ENCODE results near the gene XIST. TPM values are rescaled to one million over a fixed set of nuclear protein-coding genes. Genes with fewer than 3 reads are reported as not detected.
A peak's percentile ranks its signal among the peaks of the same experiment; 100 is the strongest.

The XIST gene
- total RNA-seq, 2 experiments from 2014 or later = not detected

DNA sequence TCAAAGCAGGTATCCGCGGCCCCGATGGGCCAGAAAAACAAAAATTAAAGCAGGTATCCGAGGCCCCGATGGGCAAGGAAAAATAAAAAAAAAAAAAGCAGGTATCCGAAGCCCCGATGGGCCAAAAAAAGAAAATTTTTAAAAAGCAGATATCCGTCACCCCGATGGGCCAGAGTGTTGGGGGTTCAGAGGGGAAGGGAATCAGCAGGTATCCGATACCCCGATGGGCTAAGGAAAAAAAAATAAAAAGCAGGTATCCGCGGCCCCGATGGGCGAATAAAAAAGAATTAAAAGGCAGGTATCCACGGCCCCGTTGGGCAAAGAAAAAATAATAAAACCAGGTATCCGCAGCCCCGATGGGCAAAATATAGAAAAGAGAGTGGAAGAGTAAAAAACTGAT lies 492 bp downstream of the XIST start:
- CTCF ChIA-PET = no interaction called here
- Mint-ChIP-seq H3K36me3 (ENCODE audit: low read depth) (no peaks in the 10 kb centered on the region), H3K4me3 (no peak overlapping the region), H3K27ac (no peak overlapping the region), H3K4me1 (ENCODE audit: low read depth) (no peaks in the 10 kb centered on the region), H3K27me3 (no peaks in the 10 kb centered on the region), H3K9me3 (no peaks in the 10 kb centered on the region)
- ATAC-seq (no peak), DNase-seq (no peak)
- POLR2A ChIA-PET = no interaction called here
- intact Hi-C loops (cut with micrococcal nuclease) = no loop called here
- TF ChIP-seq, protein P1, sequence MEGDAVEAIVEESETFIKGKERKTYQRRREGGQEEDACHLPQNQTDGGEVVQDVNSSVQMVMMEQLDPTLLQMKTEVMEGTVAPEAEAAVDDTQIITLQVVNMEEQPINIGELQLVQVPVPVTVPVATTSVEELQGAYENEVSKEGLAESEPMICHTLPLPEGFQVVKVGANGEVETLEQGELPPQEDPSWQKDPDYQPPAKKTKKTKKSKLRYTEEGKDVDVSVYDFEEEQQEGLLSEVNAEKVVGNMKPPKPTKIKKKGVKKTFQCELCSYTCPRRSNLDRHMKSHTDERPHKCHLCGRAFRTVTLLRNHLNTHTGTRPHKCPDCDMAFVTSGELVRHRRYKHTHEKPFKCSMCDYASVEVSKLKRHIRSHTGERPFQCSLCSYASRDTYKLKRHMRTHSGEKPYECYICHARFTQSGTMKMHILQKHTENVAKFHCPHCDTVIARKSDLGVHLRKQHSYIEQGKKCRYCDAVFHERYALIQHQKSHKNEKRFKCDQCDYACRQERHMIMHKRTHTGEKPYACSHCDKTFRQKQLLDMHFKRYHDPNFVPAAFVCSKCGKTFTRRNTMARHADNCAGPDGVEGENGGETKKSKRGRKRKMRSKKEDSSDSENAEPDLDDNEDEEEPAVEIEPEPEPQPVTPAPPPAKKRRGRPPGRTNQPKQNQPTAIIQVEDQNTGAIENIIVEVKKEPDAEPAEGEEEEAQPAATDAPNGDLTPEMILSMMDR (IDR thresholded peaks at IDR 0.05) = no peak

DNA sequence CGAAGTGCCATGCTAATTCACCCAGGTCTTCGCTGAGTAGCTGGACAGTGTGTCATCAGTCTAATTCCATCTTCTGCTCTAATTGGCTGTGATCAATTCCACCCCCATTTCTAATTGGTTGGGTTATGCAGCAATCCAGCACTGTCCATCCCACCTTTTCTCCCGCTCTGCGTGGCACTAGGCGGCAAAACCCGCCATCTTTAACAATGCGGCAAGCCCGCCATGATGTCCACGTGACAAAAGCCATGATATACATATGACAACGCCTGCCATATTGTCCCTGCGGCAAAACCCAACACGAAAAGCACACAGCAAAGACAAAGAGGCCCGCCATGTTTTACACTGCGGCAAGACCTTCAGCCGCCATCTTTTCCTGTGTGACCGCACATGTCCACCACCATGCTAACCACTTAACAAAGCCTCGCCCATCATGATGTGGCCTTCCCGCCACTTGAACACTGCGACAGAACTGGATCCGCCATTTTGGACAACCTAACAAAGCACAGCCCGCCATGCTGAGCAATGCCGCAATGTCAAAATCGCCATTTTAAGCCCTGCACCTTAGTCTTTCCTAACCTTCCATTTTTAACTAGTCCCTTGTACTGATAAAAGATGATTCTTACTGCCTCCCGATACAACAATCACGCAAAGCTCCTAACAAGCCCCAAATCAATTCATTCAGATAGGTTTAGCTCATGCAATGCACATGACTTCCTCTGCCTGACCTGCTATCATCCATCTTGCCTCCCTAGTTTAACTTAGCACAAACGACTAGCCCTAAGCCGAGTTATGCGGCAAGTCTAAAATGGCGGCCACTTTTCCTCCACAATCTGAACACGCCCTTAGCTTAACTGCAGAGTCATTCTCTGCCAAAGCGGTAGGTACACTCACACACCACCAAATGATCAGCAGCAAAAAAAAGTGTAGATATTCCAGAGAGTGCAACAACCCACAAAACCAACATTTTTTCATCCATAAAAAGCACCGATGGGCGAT lies 1.2 kb downstream of the XIST start:
- Mint-ChIP-seq H3K27me3 (no peaks in the 10 kb centered on the region), H3K9me3 (no peaks in the 10 kb centered on the region), H3K4me3 (no peak overlapping the region), H3K27ac (no peak overlapping the region), H3K4me1 (ENCODE audit: low read depth) (no peaks in the 10 kb centered on the region), H3K36me3 (ENCODE audit: low read depth) (no peaks in the 10 kb centered on the region)
- DNase-seq = no peak
- no peak for ATAC-seq
- CTCF ChIA-PET = no interaction called here
- POLR2A ChIA-PET = no interaction called here
- intact Hi-C loops (cut with micrococcal nuclease) = no loop called here
- TF ChIP-seq, protein P1 (IDR thresholded peaks at IDR 0.05) = no peak

DNA sequence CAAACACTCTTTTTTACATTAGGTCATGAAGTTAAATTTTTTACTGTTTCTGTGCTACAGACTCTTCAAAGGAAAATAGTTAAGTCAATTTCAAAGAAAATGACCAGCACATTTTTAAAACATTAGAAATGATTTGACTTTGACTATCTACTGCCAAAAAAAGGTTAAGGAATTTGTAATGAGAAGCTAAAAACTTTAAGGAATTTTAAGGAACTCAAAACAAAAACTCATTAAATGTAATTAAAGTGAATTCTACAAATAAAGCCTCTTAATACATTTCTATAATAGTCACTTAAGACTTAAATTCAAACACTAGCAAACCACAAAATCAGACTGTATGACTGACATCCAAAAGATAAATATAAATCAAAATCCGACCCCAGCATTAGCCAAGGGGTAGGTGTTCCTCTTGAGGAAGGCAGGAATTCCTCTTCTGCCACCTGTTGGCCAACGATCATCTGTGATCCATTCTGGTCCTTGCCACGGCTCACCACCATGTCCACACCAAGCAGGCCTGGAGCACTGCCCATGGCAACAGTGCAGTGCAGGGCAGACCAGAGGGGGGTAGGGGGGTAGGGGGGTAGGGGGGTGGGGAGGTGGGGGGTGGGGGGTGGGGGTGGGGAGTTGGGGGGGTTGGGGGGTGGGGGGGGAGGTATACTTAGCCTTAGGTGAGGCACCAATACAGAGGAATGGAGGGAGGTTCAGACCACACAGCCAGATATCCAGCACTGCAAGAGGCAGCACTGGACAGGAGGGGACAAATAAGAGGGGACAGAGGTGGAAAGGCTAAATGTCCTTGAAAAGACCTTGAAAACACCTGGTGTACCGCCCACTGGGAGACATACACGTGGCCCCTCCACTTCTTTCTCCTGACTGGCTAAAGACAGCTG lies 2.1 kb downstream of the XIST start:
- peak; percentile 2 for DNase-seq
- intact Hi-C loops (cut with micrococcal nuclease) = no loop called here

DNA sequence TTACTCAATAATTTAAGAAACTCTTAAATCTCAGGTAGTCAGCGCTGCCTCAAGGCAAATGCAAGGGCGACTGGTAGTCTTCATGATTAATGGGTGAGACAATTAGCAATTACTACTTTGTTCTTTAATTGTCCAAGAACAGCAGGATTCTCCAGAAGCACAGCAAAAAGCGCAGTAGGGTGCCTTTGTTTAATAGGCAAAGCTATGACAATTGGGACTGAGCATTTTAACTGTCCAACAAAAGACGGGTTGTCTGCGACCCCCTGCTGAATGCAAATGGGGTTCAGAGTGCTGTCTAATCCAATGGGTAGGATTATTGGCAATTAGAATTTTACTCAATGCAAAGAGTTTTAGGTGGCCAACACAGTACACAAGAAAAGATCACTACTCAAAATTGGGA lies 3.4 kb downstream of the XIST start:
- POLR2A ChIA-PET = no interaction called here
- no peaks in the 10 kb centered on the region for H3K9me3 Mint-ChIP-seq
- no peak for ATAC-seq
- H3K27ac Mint-ChIP-seq = no peak overlapping the region
- DNase-seq = no peak
- no peaks in the 10 kb centered on the region for H3K27me3 Mint-ChIP-seq
- TF ChIP-seq, protein P1 (IDR thresholded peaks at IDR 0.05) = no peak
- intact Hi-C loops (cut with micrococcal nuclease) = no loop called here
- no peaks in the 10 kb centered on the region for H3K4me1 Mint-ChIP-seq (ENCODE audit: low read depth)
- no peak overlapping the region for H3K4me3 Mint-ChIP-seq
- CTCF ChIA-PET = no interaction called here
- no peaks in the 10 kb centered on the region for H3K36me3 Mint-ChIP-seq (ENCODE audit: low read depth)

More for the DNA sequence above, 2.1 kb downstream of the XIST start:
- ChIA-PET CTCF (no interaction called here), POLR2A (no interaction called here)
- no peaks in the 10 kb centered on the region for H3K36me3 Mint-ChIP-seq (ENCODE audit: low read depth)
- TF ChIP-seq, protein P1 (IDR thresholded peaks at IDR 0.05) = no peak
- H3K4me1 Mint-ChIP-seq (ENCODE audit: low read depth) = no peaks in the 10 kb centered on the region
- H3K4me3 Mint-ChIP-seq = no peak overlapping the region
- no peaks in the 10 kb centered on the region for H3K9me3 Mint-ChIP-seq
- no peak for ATAC-seq
- H3K27ac Mint-ChIP-seq = no peak overlapping the region
- no peaks in the 10 kb centered on the region for H3K27me3 Mint-ChIP-seq

DNA sequence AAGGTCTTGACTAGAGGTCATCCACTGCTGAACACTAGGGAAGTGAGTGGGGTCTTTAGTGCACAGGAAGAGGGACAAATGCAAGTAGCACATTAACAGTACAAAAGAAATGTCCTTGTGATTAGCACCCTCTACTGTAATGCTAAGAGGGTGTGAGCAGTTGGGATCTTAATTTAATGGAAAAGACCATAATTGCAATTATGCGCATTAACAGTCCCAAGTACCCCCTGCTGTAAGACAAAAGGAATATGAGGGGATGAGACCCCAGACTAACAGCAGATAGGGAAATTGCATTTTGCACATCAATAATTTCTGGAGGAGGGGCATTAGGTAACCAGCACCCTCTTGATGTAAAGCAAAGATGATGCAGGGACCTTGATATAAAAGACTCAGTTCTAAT lies 4.5 kb downstream of the XIST start:
- no peak for DNase-seq
- no peak overlapping the region for H3K4me3 Mint-ChIP-seq
- H3K27ac Mint-ChIP-seq = no peak overlapping the region

More for the DNA sequence above, 4.5 kb downstream of the XIST start:
- POLR2A ChIA-PET = no interaction called here
- CTCF ChIA-PET = no interaction called here
- Mint-ChIP-seq H3K27me3 (no peaks in the 10 kb centered on the region), H3K36me3 (ENCODE audit: low read depth) (no peaks in the 10 kb centered on the region), H3K9me3 (no peaks in the 10 kb centered on the region), H3K4me1 (ENCODE audit: low read depth) (no peaks in the 10 kb centered on the region)
- intact Hi-C loops (cut with micrococcal nuclease) = no loop called here
- ATAC-seq = no peak
- TF ChIP-seq, protein P1 (IDR thresholded peaks at IDR 0.05) = no peak

Data from activated CD8-positive, alpha-beta T cell treated with anti-CD3 and anti-CD28 coated beads for 36 hours (primary cell).